ENCODE measurements around the gene AUNIP.

Gene AUNIP

GRCh38 chr1:25792115-25792514 lies 67.1 kb downstream of the AUNIP start:
- Mint-ChIP-seq H3K4me3 (no peak overlapping the region), H3K4me1 (peaks cover 22% of the 10 kb centered on the region), H3K27ac (peak overlapping the region; percentile 61), H3K36me3 (peaks cover 5% of the 10 kb centered on the region), H3K9me3 (no peaks in the 10 kb centered on the region)
- DNase-seq (ENCODE audit: low spot score in 2 of 2) = no peak
- no peak for ATAC-seq

GRCh38 chr1:25790472-25790871 lies 68.8 kb downstream of the AUNIP start:
- Mint-ChIP-seq H3K36me3 (peaks cover 5% of the 10 kb centered on the region), H3K9me3 (no peaks in the 10 kb centered on the region), H3K4me3 (no peak overlapping the region), H3K4me1 (peaks cover 6% of the 10 kb centered on the region), H3K27ac (peak overlapping the region; percentile 62)
- DNase-seq (ENCODE audit: low spot score in 2 of 2) = no peak
- no peak for ATAC-seq

DNA sequence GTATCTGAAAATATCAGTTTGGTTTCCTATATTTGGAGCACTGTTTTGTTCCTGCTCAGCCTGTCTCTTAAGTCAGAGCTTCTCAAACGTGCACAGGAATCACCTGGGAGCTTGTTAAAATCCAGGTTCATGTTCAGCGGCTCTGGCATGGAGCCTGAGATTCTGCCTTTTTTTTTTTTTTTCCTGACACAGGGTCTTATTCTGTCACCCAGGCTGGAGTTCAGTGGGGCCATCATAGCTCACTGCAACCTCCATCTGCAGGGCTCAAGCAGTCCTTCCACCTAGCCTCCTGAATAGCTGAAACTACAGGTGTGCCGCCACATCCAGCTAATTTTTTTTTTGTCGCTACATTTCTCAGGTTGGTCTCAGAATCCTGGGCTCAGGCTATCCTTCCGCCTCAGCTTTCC lies 71.5 kb downstream of the AUNIP start:
- ATAC-seq = no peak
- H3K36me3 Mint-ChIP-seq = peaks cover 5% of the 10 kb centered on the region

DNA sequence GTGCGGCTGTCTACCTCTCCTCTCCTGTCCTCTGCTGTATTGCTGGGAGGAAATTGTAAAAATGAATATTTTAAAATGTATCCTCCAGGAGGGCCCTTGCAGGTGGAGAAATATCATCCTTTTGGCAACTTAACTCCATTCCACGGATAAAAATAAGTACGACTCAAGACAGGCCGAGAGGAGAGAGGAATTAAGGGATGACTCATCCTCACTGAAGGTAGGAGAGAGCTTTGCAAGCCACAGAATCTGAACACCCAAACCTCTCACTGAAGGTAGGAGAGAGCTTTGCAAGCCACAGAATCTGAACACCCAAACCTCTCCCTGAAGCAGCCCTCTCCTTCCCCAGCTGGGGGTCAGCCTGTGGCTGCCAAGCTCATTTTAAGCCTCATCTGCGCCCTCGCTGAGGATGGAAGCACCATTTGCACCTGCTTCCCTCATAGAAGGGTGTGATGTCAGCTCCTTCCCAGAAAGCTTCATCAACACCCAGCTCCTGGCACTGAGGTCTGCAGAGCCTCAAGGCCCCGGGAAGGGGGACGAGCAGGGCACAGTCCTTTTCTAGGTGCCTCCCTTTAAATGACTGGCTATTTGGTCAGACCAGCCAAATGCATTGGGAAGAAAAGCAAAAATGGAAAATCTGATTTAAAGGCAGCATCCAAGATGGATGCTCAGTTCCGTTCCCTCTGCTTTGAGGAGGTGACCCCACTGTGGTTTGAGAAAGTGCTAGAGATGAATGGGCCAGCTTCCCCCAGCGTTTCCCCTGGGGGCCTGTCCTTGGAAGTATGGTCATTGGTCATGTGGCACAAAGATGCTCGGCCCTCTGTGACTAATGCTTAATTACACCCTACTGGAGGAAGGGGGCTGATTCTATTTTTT lies 72.1 kb downstream of the AUNIP start:
- H3K9me3 Mint-ChIP-seq = no peaks in the 10 kb centered on the region
- H3K27ac Mint-ChIP-seq = no peak overlapping the region
- DNase-seq (ENCODE audit: low spot score in 2 of 2) (no peak), ATAC-seq (no peak)
- H3K36me3 Mint-ChIP-seq = peaks cover 5% of the 10 kb centered on the region
- no peak overlapping the region for H3K4me3 Mint-ChIP-seq
- no peaks in the 10 kb centered on the region for H3K4me1 Mint-ChIP-seq

More for the DNA sequence above, 71.5 kb downstream of the AUNIP start:
- Mint-ChIP-seq H3K27ac (no peak overlapping the region), H3K4me3 (no peak overlapping the region), H3K4me1 (no peaks in the 10 kb centered on the region), H3K9me3 (no peaks in the 10 kb centered on the region)
- no peak for DNase-seq (ENCODE audit: low spot score in 2 of 2)

DNA sequence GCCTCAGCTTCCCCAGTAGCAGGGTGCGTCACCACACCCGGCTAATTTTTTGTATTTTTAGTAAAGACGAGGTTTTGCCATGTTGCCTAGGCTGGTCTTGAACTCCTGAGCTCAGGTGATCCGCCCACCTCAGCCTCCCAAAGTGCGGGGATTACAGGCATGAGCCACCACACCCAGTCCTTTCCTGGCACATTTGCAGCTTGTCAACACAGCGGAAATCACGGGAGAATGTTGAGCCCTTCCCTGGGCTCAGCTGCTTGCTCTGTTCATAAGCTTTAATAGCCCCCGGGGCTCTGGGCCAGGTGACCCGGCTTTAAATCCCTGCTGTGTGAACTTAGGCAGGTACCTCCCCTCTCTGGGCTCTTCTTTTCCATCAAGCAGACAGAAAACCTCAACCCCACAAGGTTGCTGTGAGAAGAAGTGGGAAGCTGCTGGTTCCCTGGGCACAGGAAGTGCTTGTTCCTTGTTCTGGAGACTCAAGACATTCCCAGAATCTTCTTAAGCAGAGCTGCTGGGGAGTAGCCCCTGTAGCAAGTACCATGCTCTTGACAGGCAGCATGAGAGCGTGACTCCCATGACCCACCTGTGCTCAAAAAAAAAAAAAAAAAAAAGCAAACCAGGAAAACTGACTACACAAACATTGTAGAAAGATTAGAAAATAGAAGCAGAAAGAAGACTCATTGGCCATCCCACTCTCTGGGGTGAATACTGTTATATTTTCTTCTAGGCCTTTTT lies 73.8 kb downstream of the AUNIP start:
- no peak overlapping the region for H3K4me3 Mint-ChIP-seq
- H3K9me3 Mint-ChIP-seq = no peaks in the 10 kb centered on the region
- peaks cover 5% of the 10 kb centered on the region for H3K36me3 Mint-ChIP-seq
- DNase-seq (ENCODE audit: low spot score in 2 of 2) = no peak
- no peak overlapping the region for H3K27ac Mint-ChIP-seq
- no peak for ATAC-seq
- no peaks in the 10 kb centered on the region for H3K4me1 Mint-ChIP-seq

GRCh38 chr1:25784575-25785051 lies 74.6 kb downstream of the AUNIP start:
- no peak for ATAC-seq
- no peaks in the 10 kb centered on the region for H3K9me3 Mint-ChIP-seq
- peaks cover 5% of the 10 kb centered on the region for H3K36me3 Mint-ChIP-seq
- no peak for DNase-seq (ENCODE audit: low spot score in 2 of 2)
- H3K27ac Mint-ChIP-seq = no peak overlapping the region
- H3K4me1 Mint-ChIP-seq = no peaks in the 10 kb centered on the region
- H3K4me3 Mint-ChIP-seq = no peak overlapping the region
